ENCODE results near the gene SLC10A7. TPM values are rescaled to one million over a fixed set of nuclear protein-coding genes. Genes with fewer than 3 reads are reported as not detected.

Gene SLC10A7
- total RNA-seq, 1 donor from 2014 or later = 8.9 TPM

DNA sequence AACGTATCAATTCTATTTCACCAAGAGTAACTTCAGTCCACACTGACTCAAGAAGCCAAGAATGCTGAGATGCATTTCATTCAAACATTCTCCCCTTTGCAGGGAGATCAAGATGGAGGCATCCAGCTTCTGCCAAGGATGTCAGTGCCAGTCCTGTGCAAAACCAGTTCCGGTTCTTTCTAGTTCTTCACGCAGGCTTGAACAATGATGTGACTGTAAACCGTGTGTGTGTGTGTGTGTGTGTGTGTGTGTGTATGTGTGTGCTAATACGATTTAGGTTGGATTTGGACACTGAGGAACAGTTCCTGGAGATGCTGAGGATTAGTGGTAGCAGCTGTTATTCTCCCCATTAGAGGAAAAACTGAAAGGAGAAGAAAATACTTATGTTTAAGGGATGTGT, 307.5 kb downstream of the SLC10A7 start, which contains the start of gene REELD1:
Gene REELD1 (plus strand): TSS at position 301 of the 400 bp plus-strand sequence. CDS start 2,415 bp downstream, outside the sequence.
- no peak within 1 kb of the TSS for H3K27ac Mint-ChIP-seq (ENCODE audit: unreplicated experiment)
- no peaks in the 10 kb centered on the region for H3K27me3 Mint-ChIP-seq (ENCODE audit: low read depth, unreplicated experiment)
- DNase-seq (ENCODE audit: low read depth) (no peak), FAIRE-seq (no peak)
- Histone ChIP-seq H3K9ac (ENCODE audit: low read length) (no peak within 1 kb of the TSS), H3K4me2 (ENCODE audit: low read length) (no peak within 1 kb of the TSS), H3K4me1 (ENCODE audit: insufficient read depth, low read length) (no peaks in the 10 kb centered on the region), H3K9me3 (ENCODE audit: insufficient read depth, low read depth, low read length) (no peaks in the 10 kb centered on the region), H4K20me1 (ENCODE audit: insufficient read depth, low read length) (no peaks in the 10 kb centered on the region), H3K27ac (ENCODE audit: low read depth, low read length) (no peak within 1 kb of the TSS), H2AFZ (ENCODE audit: low read depth, low read length) (no peak within 1 kb of the TSS), H3K4me3 (ENCODE audit: insufficient read depth, low read depth, low read length) (no peak within 1 kb of the TSS), H3K79me2 (ENCODE audit: insufficient read depth, low read length) (no peaks in the 10 kb centered on the region), H3K27me3 (ENCODE audit: insufficient read depth, low read length) (no peaks in the 10 kb centered on the region), H3K36me3 (ENCODE audit: insufficient read depth, low read length) (no peaks in the 10 kb centered on the region)
- TF ChIP-seq, protein P1, sequence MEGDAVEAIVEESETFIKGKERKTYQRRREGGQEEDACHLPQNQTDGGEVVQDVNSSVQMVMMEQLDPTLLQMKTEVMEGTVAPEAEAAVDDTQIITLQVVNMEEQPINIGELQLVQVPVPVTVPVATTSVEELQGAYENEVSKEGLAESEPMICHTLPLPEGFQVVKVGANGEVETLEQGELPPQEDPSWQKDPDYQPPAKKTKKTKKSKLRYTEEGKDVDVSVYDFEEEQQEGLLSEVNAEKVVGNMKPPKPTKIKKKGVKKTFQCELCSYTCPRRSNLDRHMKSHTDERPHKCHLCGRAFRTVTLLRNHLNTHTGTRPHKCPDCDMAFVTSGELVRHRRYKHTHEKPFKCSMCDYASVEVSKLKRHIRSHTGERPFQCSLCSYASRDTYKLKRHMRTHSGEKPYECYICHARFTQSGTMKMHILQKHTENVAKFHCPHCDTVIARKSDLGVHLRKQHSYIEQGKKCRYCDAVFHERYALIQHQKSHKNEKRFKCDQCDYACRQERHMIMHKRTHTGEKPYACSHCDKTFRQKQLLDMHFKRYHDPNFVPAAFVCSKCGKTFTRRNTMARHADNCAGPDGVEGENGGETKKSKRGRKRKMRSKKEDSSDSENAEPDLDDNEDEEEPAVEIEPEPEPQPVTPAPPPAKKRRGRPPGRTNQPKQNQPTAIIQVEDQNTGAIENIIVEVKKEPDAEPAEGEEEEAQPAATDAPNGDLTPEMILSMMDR (IDR thresholded peaks at IDR 0.05; ENCODE audit: insufficient read depth, low read depth, low read length) = no peak
- TF ChIP-seq EZH2 (IDR thresholded peaks at IDR 0.05; ENCODE audit: insufficient read depth, low read length) = no peak
- no peaks in the 10 kb centered on the region for H3K36me3 Mint-ChIP-seq (ENCODE audit: low read depth, unreplicated experiment)
- no peaks in the 10 kb centered on the region for H3K4me1 Mint-ChIP-seq (ENCODE audit: low read depth, unreplicated experiment)
- H3K4me3 Mint-ChIP-seq (ENCODE audit: unreplicated experiment) = no peak within 1 kb of the TSS
- H3K9me3 Mint-ChIP-seq (ENCODE audit: unreplicated experiment) = no peaks in the 10 kb centered on the region

DNA sequence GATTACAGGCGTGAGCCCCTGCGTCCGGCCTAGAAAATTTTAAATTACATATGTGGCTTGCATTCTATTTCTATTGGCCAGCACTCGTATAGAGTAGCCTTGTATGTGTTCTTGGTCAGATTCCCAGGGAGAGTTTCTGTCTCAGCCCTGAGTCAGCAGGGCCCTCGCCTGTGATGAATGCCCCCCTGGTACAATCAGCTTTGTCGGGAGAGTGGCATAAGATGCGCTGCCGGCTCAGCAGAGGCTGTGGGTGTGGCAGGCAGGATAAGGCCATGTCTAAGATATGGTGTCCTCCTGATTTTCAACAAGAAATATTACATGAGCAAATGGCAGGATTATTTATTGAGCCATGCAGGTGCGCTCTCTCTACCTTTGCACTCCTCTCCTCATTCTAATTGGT, 309.0 kb downstream of the SLC10A7 start:
- TF ChIP-seq, protein P1 (IDR thresholded peaks at IDR 0.05; ENCODE audit: insufficient read depth, low read depth, low read length) = no peak
- no peak for TF ChIP-seq EZH2 (IDR thresholded peaks at IDR 0.05; ENCODE audit: insufficient read depth, low read length)
- no peaks in the 10 kb centered on the region for H3K4me1 ChIP-seq (ENCODE audit: insufficient read depth, low read length)
- no peaks in the 10 kb centered on the region for H3K27me3 ChIP-seq (ENCODE audit: insufficient read depth, low read length)
- H3K4me1 Mint-ChIP-seq (ENCODE audit: low read depth, unreplicated experiment) = no peaks in the 10 kb centered on the region
- no peak overlapping the region for H3K9ac ChIP-seq (ENCODE audit: low read length)
- no peak overlapping the region for H3K4me2 ChIP-seq (ENCODE audit: low read length)
- H4K20me1 ChIP-seq (ENCODE audit: insufficient read depth, low read length) = no peaks in the 10 kb centered on the region
- no peaks in the 10 kb centered on the region for H3K9me3 ChIP-seq (ENCODE audit: insufficient read depth, low read depth, low read length)
- no peak overlapping the region for H2AFZ ChIP-seq (ENCODE audit: low read depth, low read length)
- no peak overlapping the region for H3K27ac Mint-ChIP-seq (ENCODE audit: unreplicated experiment)
- H3K4me3 ChIP-seq (ENCODE audit: insufficient read depth, low read depth, low read length) = no peak overlapping the region
- H3K9me3 Mint-ChIP-seq (ENCODE audit: unreplicated experiment) = no peaks in the 10 kb centered on the region
- DNase-seq (ENCODE audit: low read depth) (no peak), FAIRE-seq (no peak)
- H3K79me2 ChIP-seq (ENCODE audit: insufficient read depth, low read length) = no peaks in the 10 kb centered on the region
- H3K36me3 ChIP-seq (ENCODE audit: insufficient read depth, low read length) = no peaks in the 10 kb centered on the region
- H3K27me3 Mint-ChIP-seq (ENCODE audit: low read depth, unreplicated experiment) = peaks cover 4% of the 10 kb centered on the region
- no peak overlapping the region for H3K4me3 Mint-ChIP-seq (ENCODE audit: unreplicated experiment)
- no peaks in the 10 kb centered on the region for H3K36me3 Mint-ChIP-seq (ENCODE audit: low read depth, unreplicated experiment)
- H3K27ac ChIP-seq (ENCODE audit: low read depth, low read length) = no peak overlapping the region

DNA sequence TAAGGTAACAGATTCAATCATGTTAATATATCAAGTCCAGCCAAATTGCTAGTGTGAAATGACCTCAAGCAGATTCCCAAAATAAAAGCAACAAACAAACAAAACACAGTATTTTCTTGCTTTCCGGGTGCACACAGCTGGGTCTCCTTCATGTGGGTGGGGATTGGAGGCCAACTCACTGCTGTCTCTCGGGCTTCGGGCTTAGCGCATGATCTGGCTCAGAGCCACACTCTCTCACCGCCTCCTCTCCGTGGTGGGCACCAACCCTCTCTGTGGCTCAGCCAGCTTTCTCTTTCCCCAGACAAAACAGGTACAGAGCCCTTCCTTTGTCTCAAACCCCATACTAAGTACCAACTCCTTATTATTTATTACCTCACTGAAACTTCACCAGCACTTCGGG, 310.3 kb downstream of the SLC10A7 start:
- Histone ChIP-seq H2AFZ (ENCODE audit: low read depth, low read length) (no peak overlapping the region), H3K4me2 (ENCODE audit: low read length) (no peak overlapping the region), H3K27ac (ENCODE audit: low read depth, low read length) (no peak overlapping the region), H3K36me3 (ENCODE audit: insufficient read depth, low read length) (no peaks in the 10 kb centered on the region), H3K4me3 (ENCODE audit: insufficient read depth, low read depth, low read length) (no peak overlapping the region), H4K20me1 (ENCODE audit: insufficient read depth, low read length) (no peaks in the 10 kb centered on the region), H3K27me3 (ENCODE audit: insufficient read depth, low read length) (no peaks in the 10 kb centered on the region), H3K79me2 (ENCODE audit: insufficient read depth, low read length) (no peaks in the 10 kb centered on the region), H3K9me3 (ENCODE audit: insufficient read depth, low read depth, low read length) (no peaks in the 10 kb centered on the region), H3K4me1 (ENCODE audit: insufficient read depth, low read length) (no peaks in the 10 kb centered on the region), H3K9ac (ENCODE audit: low read length) (no peak overlapping the region)
- Mint-ChIP-seq H3K27me3 (ENCODE audit: low read depth, unreplicated experiment) (peaks cover 6% of the 10 kb centered on the region), H3K9me3 (ENCODE audit: unreplicated experiment) (no peaks in the 10 kb centered on the region), H3K4me1 (ENCODE audit: low read depth, unreplicated experiment) (no peaks in the 10 kb centered on the region), H3K27ac (ENCODE audit: unreplicated experiment) (no peak overlapping the region), H3K36me3 (ENCODE audit: low read depth, unreplicated experiment) (no peaks in the 10 kb centered on the region), H3K4me3 (ENCODE audit: unreplicated experiment) (no peak overlapping the region)
- no peak for FAIRE-seq
- TF ChIP-seq EZH2 (IDR thresholded peaks at IDR 0.05; ENCODE audit: insufficient read depth, low read length) = no peak
- TF ChIP-seq, protein P1 (IDR thresholded peaks at IDR 0.05; ENCODE audit: insufficient read depth, low read depth, low read length) = no peak
- no peak for DNase-seq (ENCODE audit: low read depth)
